H1 (cell line): ENCODE data around the gene CALM3. TPM values are rescaled to one million over a fixed set of nuclear protein-coding genes. Genes with fewer than 3 reads are reported as not detected.

ENCODE experiments used
- TBP ChIP-seq: IDR thresholded peaks from 2 replicates; pipeline ENCODE4 v1.6.1; 2011; ENCODE audit warnings: low read depth, low read length, improper control_type of control experiment
- polyA plus RNA-seq, 7 experiments: library from polyadenylated mRNA; depleted of rRNA in 3 of 7; stranded (reverse) in 5 of 7; unstranded in 2 of 7; fragments of >200 nt in 5 of 7; fragments of 200-250 nt in 2 of 7; gene quantifications; 1 replicate in 5 of 7; 2 replicates in 1 of 7; 4 replicates in 1 of 7; pipeline versions ENCODE4 v1.2.1 to v1.2.3, GENCODE V29; 2011 to 2013; ENCODE audit warnings: missing spikeins in 2 of 7, mixed read lengths in 2 of 7
- total RNA-seq: library from RNA; stranded (reverse); fragmentation: NEBNext Ultra II Directional; extraction: Animal tissue kit (Norgen Biotek cat#: 25700); gene quantifications from 2 replicates; pipeline ENCODE4 v1.2.1, GENCODE V29; 2021

The CALM3 gene
- total and polyA plus RNA-seq, 2 of the 8 experiments (the other 6 are each of a cell fraction or from before 2014, with no cell fraction given), result 315 to 326 TPM

GRCh38 chr19:46618670-46619231 is 17.6 kb downstream of the CALM3 start (continued):
- no peak for TF ChIP-seq TBP
